DMS153 treated with DMSO at 0.1 percent for 48 hours (cell line): ENCODE measurements around the gene APOL3.
"Not testable (repeated sequence)": the region's sequence is repeated elsewhere in the genome, so short reads cannot be mapped to it uniquely, and the experiment has no call there.

Source experiments
- DNase-seq: peaks from one replicate; lab custom pipeline; 2025; ENCODE audit not compliant: unreplicated experiment; lab: John Stamatoyannopoulos, UW

The APOL3 gene

GRCh38 chr22:36104435-36104834 is 56.1 kb downstream of the APOL3 start:
- no peak for DNase-seq

GRCh38 chr22:36103891-36104290 is 56.7 kb downstream of the APOL3 start:
- no peak for DNase-seq

DNA sequence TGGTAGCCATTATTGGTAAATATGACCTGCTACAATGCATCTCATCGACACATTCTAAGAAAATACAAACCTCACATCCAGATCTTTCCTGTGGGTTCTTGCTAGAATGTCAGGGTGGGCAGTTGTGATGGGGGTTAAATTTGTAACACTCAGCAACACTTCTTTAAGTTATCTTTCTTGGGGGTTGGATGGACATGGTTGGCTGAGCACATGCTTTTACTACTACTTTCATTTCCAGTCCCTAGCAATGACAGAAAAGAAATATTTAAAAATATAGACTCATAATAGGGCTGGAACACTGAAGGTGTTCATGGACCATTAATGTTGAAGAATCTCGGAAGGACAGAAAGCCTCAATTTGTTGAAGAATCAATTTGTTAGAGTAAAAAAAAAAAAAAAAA is 57.6 kb downstream of the APOL3 start:
- DNase-seq, result no peak

DNA sequence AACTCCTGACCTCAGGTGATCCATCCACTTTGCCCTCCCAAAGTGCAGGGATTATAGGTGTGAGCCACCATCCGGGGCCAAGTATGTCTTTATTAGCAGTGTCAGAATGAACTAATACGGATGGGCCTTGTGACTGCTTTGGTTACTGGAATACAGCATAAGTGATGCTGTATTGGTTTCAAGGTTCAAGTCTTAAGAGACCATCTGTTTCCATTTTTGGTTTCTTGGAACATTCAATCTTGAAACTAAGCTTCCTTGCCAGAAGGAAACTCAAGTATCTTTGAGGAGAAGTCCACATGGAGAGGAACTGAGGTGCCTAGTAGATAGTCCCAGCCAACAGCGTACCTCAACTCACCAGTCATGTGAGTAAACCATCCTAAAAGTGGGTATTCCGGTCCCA is 58.8 kb downstream of the APOL3 start:
- DNase-seq, result no peak

GRCh38 chr22:36100908-36101307 is 59.6 kb downstream of the APOL3 start:
- DNase-seq, result not testable (repeated sequence)

DNA sequence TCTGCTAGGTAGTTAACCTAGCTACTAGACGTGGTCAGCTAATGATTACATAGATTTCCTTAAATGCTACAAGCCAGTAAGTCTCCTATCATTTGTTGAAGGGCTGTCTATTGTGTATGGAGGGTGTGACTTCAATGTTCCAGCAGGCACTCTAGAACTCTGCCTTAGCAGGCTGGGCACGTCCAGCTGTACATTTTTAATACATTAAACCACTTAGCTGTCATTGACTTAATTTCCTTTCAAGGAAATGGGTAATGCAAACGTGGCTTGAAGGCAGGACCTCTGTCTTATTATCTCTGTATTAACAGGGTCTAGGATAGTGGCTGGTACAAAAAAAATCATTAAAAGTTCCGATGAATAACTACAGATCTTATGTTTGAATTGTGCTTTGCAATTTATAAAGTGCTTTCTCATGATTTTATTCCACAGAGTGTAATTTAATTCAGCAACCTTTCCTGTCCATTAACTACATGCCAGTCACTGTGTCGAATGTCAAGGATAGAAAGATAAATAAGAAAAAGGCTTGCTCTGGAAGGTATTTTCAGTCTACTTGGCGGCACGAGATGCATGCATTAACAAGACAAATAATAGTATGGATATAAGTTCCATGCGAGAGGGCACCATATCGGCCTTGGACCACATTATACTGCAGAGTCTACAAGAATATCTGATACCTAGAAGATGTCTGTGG is 60.3 kb downstream of the APOL3 start:
- no peak for DNase-seq

DNA sequence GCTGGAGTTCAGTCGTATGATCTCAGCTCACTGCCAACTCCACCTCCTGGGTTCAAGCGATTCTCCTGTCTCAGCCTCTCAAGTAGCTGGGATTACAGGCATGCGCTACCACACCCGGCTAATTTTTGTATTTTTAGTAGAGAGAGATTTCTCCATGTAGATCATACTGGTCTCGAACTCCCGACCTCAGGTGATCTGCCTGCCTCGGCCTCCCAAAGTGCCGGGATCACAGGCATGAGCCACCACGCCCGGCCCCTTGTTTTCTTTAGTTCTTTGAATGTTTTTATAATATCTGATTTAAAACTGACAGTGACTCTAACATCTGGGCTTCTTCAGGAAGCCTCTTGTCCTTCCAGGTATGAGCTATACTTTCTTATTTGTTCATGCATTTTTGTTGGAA is 61.0 kb downstream of the APOL3 start:
- DNase-seq, result not testable (repeated sequence)

DNA sequence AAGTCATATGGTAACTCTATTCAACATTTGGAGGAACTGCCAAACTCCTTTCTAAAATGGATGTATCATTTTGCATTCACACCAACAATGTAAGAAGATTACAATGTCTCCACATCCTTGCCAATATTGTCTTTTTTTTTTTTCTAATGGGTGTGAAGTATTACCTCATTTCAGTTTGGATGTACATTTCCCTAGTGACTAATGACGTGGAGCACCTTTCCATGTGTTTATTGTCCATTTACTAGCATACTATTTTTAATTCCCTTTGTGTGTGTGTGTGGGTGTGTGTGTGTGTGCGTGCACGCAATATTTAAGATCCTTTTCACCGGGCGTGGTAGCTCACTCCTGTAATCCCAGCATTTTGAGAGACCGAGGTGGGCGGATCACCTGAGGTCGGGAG is 62.7 kb downstream of the APOL3 start:
- no peak for DNase-seq

- not testable (repeated sequence) for DNase-seq
Measured at GRCh38 chr22:36090772-36091171, 69.8 kb downstream of the APOL3 start.
